GM19397 (cell line): ENCODE measurements around the gene CEP72.

ENCODE experiments used
- ATAC-seq: cut with Tn5 transposase; IDR thresholded peaks from one replicate; pipeline ENCODE4 v1.9.1; 2021; ENCODE audit warnings: mild to moderate bottlenecking, moderate library complexity; ENCODE audit not compliant: unreplicated experiment

The CEP72 gene

GRCh38 chr5:634191-634590, 22.1 kb downstream of the CEP72 start:
- no peak for ATAC-seq

- no peak for ATAC-seq
Measured at GRCh38 chr5:635306-636055, 23.3 kb downstream of the CEP72 start.

- no peak for ATAC-seq
Measured at GRCh38 chr5:636951-637350, 24.8 kb downstream of the CEP72 start.

- no peak for ATAC-seq
Measured at GRCh38 chr5:637581-638450, 25.7 kb downstream of the CEP72 start.

- ATAC-seq, result no peak
Measured at GRCh38 chr5:638501-639252, 26.5 kb downstream of the CEP72 start.

GRCh38 chr5:639253-639530, 27.1 kb downstream of the CEP72 start:
- ATAC-seq, result no peak

GRCh38 chr5:639584-640213, 27.6 kb downstream of the CEP72 start:
- no peak for ATAC-seq

GRCh38 chr5:640461-641330, 28.6 kb downstream of the CEP72 start:
- ATAC-seq, result no peak

- ATAC-seq, result no peak
Measured at GRCh38 chr5:641331-641765, 29.2 kb downstream of the CEP72 start.

GRCh38 chr5:642481-642880, 30.3 kb downstream of the CEP72 start:
- no peak for ATAC-seq

GRCh38 chr5:643351-643801, 31.2 kb downstream of the CEP72 start:
- ATAC-seq, result peak; percentile 14

GRCh38 chr5:643811-644271, 31.7 kb downstream of the CEP72 start:
- ATAC-seq, result peak; percentile 56

GRCh38 chr5:644509-644908, 32.4 kb downstream of the CEP72 start:
- ATAC-seq, result no peak

GRCh38 chr5:644971-645370, 32.8 kb downstream of the CEP72 start:
- ATAC-seq, result no peak

- no peak for ATAC-seq
Measured at GRCh38 chr5:645421-645820, 33.3 kb downstream of the CEP72 start.

GRCh38 chr5:646396-647201, 34.5 kb downstream of the CEP72 start:
- ATAC-seq, result no peak

GRCh38 chr5:647311-647710, 35.2 kb downstream of the CEP72 start:
- ATAC-seq, result no peak

GRCh38 chr5:647727-648126, 35.6 kb downstream of the CEP72 start:
- ATAC-seq, result no peak
